AG09319 (cell line): ENCODE data around the gene ATG4D.
"Not testable (repeated sequence)": the region's sequence is repeated elsewhere in the genome, so short reads cannot be mapped to it uniquely, and the experiment has no call there.

ENCODE experiments used
- DNase-seq: peaks from one replicate; pipeline ENCODE4 v3.0.0-alpha.2; 2010; ENCODE audit warnings: low read depth; ENCODE audit errors: extremely low read depth
- CTCF ChIP-seq: IDR thresholded peaks from 2 replicates; pipeline ENCODE4 v1.5.1; 2011; ENCODE audit warnings: low read depth, mild to moderate bottlenecking, inconsistent platforms, low read length, moderate library complexity

Gene ATG4D

GRCh38 chr19:10519421-10519820 lies 24.3 kb upstream of the ATG4D start:
- DNase-seq = no peak
- TF ChIP-seq CTCF = no peak

- no peak for TF ChIP-seq CTCF
These were observed 22.9 kb upstream of the ATG4D start for GRCh38 chr19:10520652-10521318.

GRCh38 chr19:10521461-10522171 lies 22.1 kb upstream of the ATG4D start:
- DNase-seq = no peak
- TF ChIP-seq CTCF = no peak

More at GRCh38 chr19:10520652-10521318, 22.9 kb upstream of the ATG4D start:
- no peak for DNase-seq

- DNase-seq = no peak
- no peak for TF ChIP-seq CTCF
These were observed 20.5 kb upstream of the ATG4D start for GRCh38 chr19:10523135-10523636.

- no peak for TF ChIP-seq CTCF
- DNase-seq = no peak
These were observed 18.1 kb upstream of the ATG4D start for GRCh38 chr19:10525636-10526035.

- DNase-seq = not testable (repeated sequence)
These were observed 16.8 kb upstream of the ATG4D start for GRCh38 chr19:10526887-10527286.

GRCh38 chr19:10532457-10532856 lies 11.2 kb upstream of the ATG4D start:
- no peak for DNase-seq
- TF ChIP-seq CTCF = no peak
